Measurements from ENCODE around the gene USP34.
"Not testable (repeated sequence)": the region's sequence is repeated elsewhere in the genome, so short reads cannot be mapped to it uniquely, and the experiment has no call there.

USP34 gene

GRCh38 chr2:61471905-61472805, 1.3 kb upstream of the USP34 start:
- peak overlapping the region; percentile 89 for H3K4me3 ChIP-seq (ENCODE audit: low read depth, low read length)
- in situ Hi-C loops (cut with HindIII; ENCODE audit: low pct_ligation_motif_present, low sequenced_read_pairs) = no loop called here

GRCh38 chr2:61470122-61470951, 550 bp downstream of the USP34 start:
- TF ChIP-seq CTCF (IDR thresholded peaks at IDR 0.05; ENCODE audit: low read depth, low read length, missing control alignments) = no peak
- in situ Hi-C loops (cut with HindIII; ENCODE audit: low pct_ligation_motif_present, low sequenced_read_pairs) = no loop called here
- DNase-seq = peak; percentile 64
- H3K27me3 ChIP-seq (replicated peaks) = no peaks in the 10 kb centered on the region
- peak overlapping the region; percentile 89 for H3K4me3 ChIP-seq (ENCODE audit: low read depth, low read length)
- H3K36me3 ChIP-seq (replicated peaks) = no peaks in the 10 kb centered on the region
- H3K27ac ChIP-seq = peak overlapping the region; percentile 64

More at GRCh38 chr2:61471905-61472805, 1.3 kb upstream of the USP34 start:
- no peak for TF ChIP-seq CTCF (IDR thresholded peaks at IDR 0.05; ENCODE audit: low read depth, low read length, missing control alignments)
- peak overlapping the region; percentile 90 for H3K27ac ChIP-seq
- DNase-seq = peak; percentile 18
- H3K27me3 ChIP-seq (replicated peaks) = no peaks in the 10 kb centered on the region
- H3K36me3 ChIP-seq (replicated peaks) = peaks cover 5% of the 10 kb centered on the region

- no peaks in the 10 kb centered on the region for H3K27me3 ChIP-seq (replicated peaks)
- H3K27ac ChIP-seq = peak overlapping the region; percentile 64
- H3K36me3 ChIP-seq (replicated peaks) = no peaks in the 10 kb centered on the region
- TF ChIP-seq CTCF (IDR thresholded peaks at IDR 0.05; ENCODE audit: low read depth, low read length, missing control alignments) = no peak
- in situ Hi-C loops (cut with HindIII; ENCODE audit: low pct_ligation_motif_present, low sequenced_read_pairs) = no loop called here
- peak overlapping the region; percentile 89 for H3K4me3 ChIP-seq (ENCODE audit: low read depth, low read length)
- DNase-seq = no peak
These were observed 1.3 kb downstream of the USP34 start for GRCh38 chr2:61469424-61470121.

GRCh38 chr2:61468231-61468630, 2.7 kb downstream of the USP34 start:
- H3K4me3 ChIP-seq (ENCODE audit: low read depth, low read length); H3K27ac ChIP-seq; H3K27me3 ChIP-seq (replicated peaks); in situ Hi-C loops (cut with HindIII; ENCODE audit: low pct_ligation_motif_present, low sequenced_read_pairs); H3K36me3 ChIP-seq (replicated peaks); DNase-seq: not testable (repeated sequence)

- H3K27me3 ChIP-seq (replicated peaks) = no peaks in the 10 kb centered on the region
- TF ChIP-seq CTCF (IDR thresholded peaks at IDR 0.05; ENCODE audit: low read depth, low read length, missing control alignments) = no peak
- no peaks in the 10 kb centered on the region for H3K36me3 ChIP-seq (replicated peaks)
- no peak overlapping the region for H3K27ac ChIP-seq
- DNase-seq = no peak
- in situ Hi-C loops (cut with HindIII; ENCODE audit: low pct_ligation_motif_present, low sequenced_read_pairs) = no loop called here
- H3K4me3 ChIP-seq (ENCODE audit: low read depth, low read length) = no peak overlapping the region
These were observed 5.8 kb downstream of the USP34 start for GRCh38 chr2:61465045-61465444.

All from brain microvascular endothelial cell (primary cell).